Osteocyte (in vitro differentiated cells): ENCODE data around the gene PHGDH. TPM values are rescaled to one million over a fixed set of nuclear protein-coding genes. Genes with fewer than 3 reads are reported as not detected.

Experiments used
- DNase-seq: peaks from one replicate; pipeline ENCODE4 v3.0.0; 2021; ENCODE audit warnings: mixed read lengths; ENCODE audit not compliant: unreplicated experiment; ENCODE audit errors: extremely low spot score
- H3K27ac Mint-ChIP-seq: one replicate; pipeline ENCODE4 v1.8.0; 2021; ENCODE audit warnings: mild to moderate bottlenecking, mixed read lengths; ENCODE audit not compliant: unreplicated experiment
- H3K27me3 Mint-ChIP-seq: one replicate; pipeline ENCODE4 v1.8.0; 2021; ENCODE audit warnings: mixed read lengths; ENCODE audit not compliant: unreplicated experiment
- H3K36me3 Mint-ChIP-seq: one replicate; pipeline ENCODE4 v1.8.0; 2021; ENCODE audit warnings: mixed read lengths; ENCODE audit not compliant: unreplicated experiment
- H3K4me1 Mint-ChIP-seq: one replicate; pipeline ENCODE4 v1.8.0; 2021; ENCODE audit warnings: mixed read lengths; ENCODE audit not compliant: unreplicated experiment
- H3K4me3 Mint-ChIP-seq: one replicate; pipeline ENCODE4 v1.8.0; 2021; ENCODE audit warnings: mild to moderate bottlenecking, moderate library complexity, mixed read lengths; ENCODE audit not compliant: unreplicated experiment
- H3K9me3 Mint-ChIP-seq: one replicate; pipeline ENCODE4 v1.8.0; 2021; ENCODE audit warnings: mixed read lengths; ENCODE audit not compliant: unreplicated experiment
- total RNA-seq: library from RNA; stranded (reverse); gene quantifications from 2 replicates; pipeline ENCODE4 v1.2.1, GENCODE V29; 2021
- TF ChIP-seq, protein P1 (sequence below): fragments of 200-600 bp; sonication (generic); IDR thresholded peaks from 2 replicates; pipeline ENCODE4 v1.5.0; 2021; ENCODE audit warnings: antibody characterized with exemption, mild to moderate bottlenecking, moderate library complexity

Gene PHGDH
- total RNA-seq, 1 donor from 2014 or later = 271 TPM

DNA sequence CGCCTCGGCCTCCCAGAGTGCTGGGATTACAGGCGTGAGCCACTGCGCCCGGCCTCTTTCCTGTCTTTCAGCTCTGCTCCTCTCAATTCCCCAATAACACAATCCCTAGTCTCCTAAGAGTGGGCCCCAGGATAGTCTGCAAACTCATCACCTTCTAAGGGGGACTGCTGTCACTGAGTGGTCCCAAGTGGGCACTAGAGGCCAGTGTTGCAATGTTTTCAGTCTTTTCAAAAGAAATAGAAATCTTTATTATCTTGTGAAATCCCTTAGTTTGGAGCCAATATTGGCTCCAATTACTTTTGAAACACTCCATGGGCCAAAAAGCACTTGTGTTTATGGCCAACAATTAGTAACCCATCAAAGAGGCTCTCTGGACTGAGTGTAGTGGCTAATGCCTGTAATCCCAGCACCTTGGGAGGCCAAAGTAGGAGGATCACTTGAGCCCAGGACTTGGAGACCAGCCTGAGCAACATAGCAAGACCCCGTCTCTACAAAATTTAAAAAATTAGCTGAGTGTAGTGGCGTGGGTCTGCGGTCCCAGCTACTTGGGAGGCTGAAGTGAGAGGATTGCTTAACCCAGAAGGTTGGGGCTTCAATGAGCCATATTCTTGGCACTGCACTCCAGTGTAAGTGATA lies 35.0 kb upstream of the PHGDH start:
- H3K36me3 Mint-ChIP-seq = no peaks in the 10 kb centered on the region
- DNase-seq = no peak
- no peak overlapping the region for H3K4me3 Mint-ChIP-seq
- peaks cover 23% of the 10 kb centered on the region for H3K4me1 Mint-ChIP-seq
- no peak overlapping the region for H3K27ac Mint-ChIP-seq
- TF ChIP-seq, protein P1, sequence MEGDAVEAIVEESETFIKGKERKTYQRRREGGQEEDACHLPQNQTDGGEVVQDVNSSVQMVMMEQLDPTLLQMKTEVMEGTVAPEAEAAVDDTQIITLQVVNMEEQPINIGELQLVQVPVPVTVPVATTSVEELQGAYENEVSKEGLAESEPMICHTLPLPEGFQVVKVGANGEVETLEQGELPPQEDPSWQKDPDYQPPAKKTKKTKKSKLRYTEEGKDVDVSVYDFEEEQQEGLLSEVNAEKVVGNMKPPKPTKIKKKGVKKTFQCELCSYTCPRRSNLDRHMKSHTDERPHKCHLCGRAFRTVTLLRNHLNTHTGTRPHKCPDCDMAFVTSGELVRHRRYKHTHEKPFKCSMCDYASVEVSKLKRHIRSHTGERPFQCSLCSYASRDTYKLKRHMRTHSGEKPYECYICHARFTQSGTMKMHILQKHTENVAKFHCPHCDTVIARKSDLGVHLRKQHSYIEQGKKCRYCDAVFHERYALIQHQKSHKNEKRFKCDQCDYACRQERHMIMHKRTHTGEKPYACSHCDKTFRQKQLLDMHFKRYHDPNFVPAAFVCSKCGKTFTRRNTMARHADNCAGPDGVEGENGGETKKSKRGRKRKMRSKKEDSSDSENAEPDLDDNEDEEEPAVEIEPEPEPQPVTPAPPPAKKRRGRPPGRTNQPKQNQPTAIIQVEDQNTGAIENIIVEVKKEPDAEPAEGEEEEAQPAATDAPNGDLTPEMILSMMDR = no peak
- no peaks in the 10 kb centered on the region for H3K9me3 Mint-ChIP-seq
- peaks cover 14% of the 10 kb centered on the region for H3K27me3 Mint-ChIP-seq

DNA sequence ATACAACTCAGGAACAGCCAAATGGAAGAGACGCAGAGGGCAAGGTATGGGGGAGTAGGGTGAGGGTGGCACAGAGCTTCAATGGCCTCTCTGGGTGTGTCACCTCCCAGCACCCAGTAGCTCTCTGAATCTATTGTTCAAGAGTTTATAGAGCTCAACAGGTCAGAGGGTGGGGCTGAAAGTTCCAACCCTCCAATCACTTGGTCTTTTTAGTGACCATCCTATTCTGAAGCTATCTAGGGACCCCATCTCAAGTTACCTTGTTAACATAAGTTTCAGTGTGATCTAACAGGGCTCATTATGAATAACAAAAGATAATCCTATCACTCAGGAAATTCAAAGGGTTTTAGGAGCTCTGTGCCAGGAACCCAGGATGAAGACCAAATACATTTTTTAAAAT lies 32.5 kb upstream of the PHGDH start:
- no peak for DNase-seq
- Mint-ChIP-seq H3K9me3 (no peaks in the 10 kb centered on the region), H3K4me3 (no peak overlapping the region), H3K27ac (no peak overlapping the region), H3K4me1 (peaks cover 12% of the 10 kb centered on the region), H3K27me3 (peaks cover 23% of the 10 kb centered on the region), H3K36me3 (no peaks in the 10 kb centered on the region)
- TF ChIP-seq, protein P1 = no peak

DNA sequence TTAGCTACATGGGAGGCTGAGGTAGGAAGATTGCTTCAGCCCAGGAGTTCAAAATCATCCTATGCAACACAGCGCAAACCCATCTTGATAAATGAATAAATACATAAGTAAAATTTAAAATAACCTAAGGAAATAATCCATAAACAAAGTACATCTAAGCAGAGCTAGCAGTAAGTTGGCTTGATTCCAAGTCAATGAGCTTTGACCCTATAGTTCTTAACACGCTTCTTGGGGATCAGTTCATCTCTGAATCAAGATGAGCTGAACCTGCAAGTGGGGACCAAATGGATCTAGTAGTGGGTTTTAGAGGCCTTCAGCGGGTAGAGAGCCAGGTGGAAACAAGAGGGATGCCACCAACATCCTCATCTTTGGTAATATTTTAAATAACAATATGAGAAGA lies 31.5 kb upstream of the PHGDH start:
- Mint-ChIP-seq H3K27me3 (peaks cover 32% of the 10 kb centered on the region), H3K36me3 (no peaks in the 10 kb centered on the region), H3K4me3 (no peak overlapping the region), H3K27ac (no peak overlapping the region), H3K4me1 (peaks cover 5% of the 10 kb centered on the region), H3K9me3 (no peaks in the 10 kb centered on the region)
- TF ChIP-seq, protein P1 = no peak
- DNase-seq = no peak

DNA sequence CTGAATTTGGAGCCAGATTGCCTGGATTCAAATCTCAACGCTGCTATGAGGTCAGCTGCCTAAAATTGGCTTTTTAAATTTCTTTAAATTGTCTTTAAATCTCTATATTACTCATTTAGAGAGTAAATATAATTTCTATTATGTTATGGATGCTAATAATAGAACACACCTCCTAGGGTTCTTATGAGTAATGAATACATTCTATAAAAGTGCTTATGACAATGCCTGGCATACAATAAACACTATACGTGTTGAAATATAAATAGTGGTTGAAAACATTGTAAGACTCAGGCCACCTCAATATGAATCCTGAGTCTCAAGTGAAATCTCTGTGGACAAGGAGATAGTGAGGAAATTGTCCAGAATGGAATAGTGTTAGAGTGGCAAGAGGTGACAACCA lies 31.0 kb upstream of the PHGDH start:
- peaks cover under 1% of the 10 kb centered on the region for H3K4me1 Mint-ChIP-seq
- no peak overlapping the region for H3K4me3 Mint-ChIP-seq
- TF ChIP-seq, protein P1 = no peak
- H3K36me3 Mint-ChIP-seq = no peaks in the 10 kb centered on the region
- DNase-seq = no peak
- peaks cover 33% of the 10 kb centered on the region for H3K27me3 Mint-ChIP-seq
- H3K9me3 Mint-ChIP-seq = no peaks in the 10 kb centered on the region
- H3K27ac Mint-ChIP-seq = no peak overlapping the region

DNA sequence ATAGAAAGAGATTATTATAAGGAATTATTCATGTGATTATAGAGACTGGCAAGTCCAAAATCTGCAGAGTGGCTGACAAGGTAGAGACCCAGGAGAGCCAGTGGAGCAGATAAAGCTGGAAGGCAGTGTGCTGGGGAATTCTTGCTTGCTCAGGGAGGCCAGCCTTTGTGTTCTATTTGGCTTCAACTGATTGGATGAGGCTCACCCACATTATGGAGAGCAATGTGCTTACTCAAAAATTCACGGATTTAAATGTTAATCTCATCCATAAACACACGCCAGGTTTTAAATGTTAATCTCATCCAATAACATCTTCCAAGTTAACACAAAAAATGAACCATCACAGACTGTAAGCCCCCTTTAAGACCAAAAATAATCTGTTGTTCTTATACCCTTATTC lies 30.2 kb upstream of the PHGDH start:
- no peaks in the 10 kb centered on the region for H3K4me1 Mint-ChIP-seq
- H3K36me3 Mint-ChIP-seq = no peaks in the 10 kb centered on the region
- no peak for DNase-seq
- H3K27ac Mint-ChIP-seq = no peak overlapping the region
- no peak overlapping the region for H3K4me3 Mint-ChIP-seq
- TF ChIP-seq, protein P1 = no peak
- H3K27me3 Mint-ChIP-seq = peaks cover 37% of the 10 kb centered on the region
- H3K9me3 Mint-ChIP-seq = no peaks in the 10 kb centered on the region
